MM.1S (cell line): ENCODE data around the gene CCDC172.

ENCODE experiments used
- DNase-seq: peaks from one replicate; pipeline ENCODE4 v3.0.0-alpha.2; 2015
- H2AFZ ChIP-seq: fragments of 300-600 bp; sonication (generic); 2 replicates; pipeline ENCODE4 v1.6.0; 2016; ENCODE audit warnings: antibody characterized with exemption, low read length
- H3F3A ChIP-seq: fragments of 300-600 bp; sonication (generic); 2 replicates; pipeline ENCODE4 v1.6.1; 2016; ENCODE audit warnings: mild to moderate bottlenecking, antibody characterized with exemption, low read length, moderate library complexity, mixed read lengths; ENCODE audit not compliant: insufficient read depth
- H3K27ac ChIP-seq: fragments of 300-600 bp; sonication (generic); 2 replicates; pipeline ENCODE4 v1.5.1; 2016; ENCODE audit warnings: mild to moderate bottlenecking, low read length
- H3K27me3 ChIP-seq: fragments of 300-600 bp; sonication (generic); replicated peaks from 2 replicates; pipeline ENCODE4 v1.6.0; 2016; ENCODE audit warnings: low read length; ENCODE audit not compliant: insufficient read depth
- H3K36me3 ChIP-seq: fragments of 300-600 bp; sonication (generic); replicated peaks from 2 replicates; pipeline ENCODE4 v1.6.1; 2016; ENCODE audit warnings: mild to moderate bottlenecking, low read length, mixed read lengths; ENCODE audit not compliant: insufficient read depth
- H3K4me1 ChIP-seq: fragments of 300-600 bp; sonication (generic); 2 replicates; pipeline ENCODE4 v1.6.1; 2016; ENCODE audit warnings: low read length, mixed read lengths
- H3K4me2 ChIP-seq: fragments of 300-600 bp; sonication (generic); 2 replicates; pipeline ENCODE4 v1.6.0; 2016; ENCODE audit warnings: low read depth, low read length
- H3K4me3 ChIP-seq: fragments of 300-600 bp; sonication (generic); 2 replicates; pipeline ENCODE4 v1.5.1; 2016; ENCODE audit warnings: low read length, mixed read lengths
- H3K79me2 ChIP-seq: fragments of 300-600 bp; sonication (generic); 2 replicates; pipeline ENCODE4 v1.6.1; 2016; ENCODE audit warnings: mixed run types, low read length, mixed read lengths
- H3K9ac ChIP-seq: fragments of 300-600 bp; sonication (generic); 2 replicates; pipeline ENCODE4 v1.6.1; 2016; ENCODE audit warnings: low read length, mixed read lengths
- H3K9me2 ChIP-seq: fragments of 300-600 bp; sonication (generic); replicated peaks from 2 replicates; pipeline ENCODE4 v1.6.1; 2016; ENCODE audit warnings: mild to moderate bottlenecking, low read length, mixed read lengths; ENCODE audit not compliant: insufficient read depth
- H3K9me3 ChIP-seq: fragments of 300-600 bp; sonication (generic); replicated peaks from 2 replicates; pipeline ENCODE4 v1.6.1; 2016; ENCODE audit warnings: mild to moderate bottlenecking, low read length, mixed read lengths; ENCODE audit not compliant: insufficient read depth
- H4K20me1 ChIP-seq: fragments of 300-600 bp; sonication (generic); 2 replicates; pipeline ENCODE4 v1.6.1; 2016; ENCODE audit warnings: mild to moderate bottlenecking, low read length, moderate library complexity, mixed read lengths; ENCODE audit not compliant: insufficient read depth
- EZH2 ChIP-seq: fragments of 300-600 bp; sonication (generic); optimal IDR thresholded peaks from 2 replicates; pipeline ENCODE3; 2017; ENCODE audit warnings: low read depth, mild to moderate bottlenecking, antibody characterized with exemption, low read length, mixed read lengths
- EZH2phosphoT487 ChIP-seq: fragments of 300-600 bp; sonication (generic); IDR thresholded peaks from 2 replicates; pipeline ENCODE4 v1.6.1; 2018; ENCODE audit warnings: antibody characterized with exemption, low read length
- TF ChIP-seq, protein P1 (sequence below): fragments of 300-600 bp; sonication (generic); IDR thresholded peaks from 2 replicates; pipeline ENCODE4 v1.5.1; 2016; ENCODE audit warnings: antibody characterized with exemption, low read length, mixed read lengths

CCDC172 gene

DNA sequence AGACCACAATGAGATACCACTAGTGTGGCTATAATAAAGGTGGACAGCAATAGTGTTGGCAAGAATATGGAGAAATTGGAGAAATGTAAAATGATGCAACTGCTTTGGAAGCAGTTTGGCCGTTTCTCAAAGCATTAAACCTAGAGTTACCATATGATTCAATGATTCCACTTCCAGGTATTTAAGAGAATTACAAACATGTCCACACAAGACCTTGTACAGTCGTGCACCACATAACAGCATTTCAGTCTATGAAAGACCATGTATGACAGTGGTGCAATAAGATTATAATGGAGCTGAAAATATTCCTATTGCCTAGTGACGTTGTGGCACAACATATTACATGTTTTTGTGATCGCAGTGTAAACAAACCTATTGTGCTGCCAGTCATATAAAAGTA is 29.6 kb downstream of the CCDC172 start:
- Histone ChIP-seq H2AFZ (no peak overlapping the region), H3K9ac (no peak overlapping the region), H3F3A (no peaks in the 10 kb centered on the region), H3K27ac (no peak overlapping the region), H3K36me3 (no peaks in the 10 kb centered on the region), H3K79me2 (no peaks in the 10 kb centered on the region), H4K20me1 (no peaks in the 10 kb centered on the region), H3K9me3 (no peaks in the 10 kb centered on the region), H3K4me3 (no peak overlapping the region), H3K27me3 (no peaks in the 10 kb centered on the region), H3K4me2 (no peak overlapping the region), H3K4me1 (peaks cover 8% of the 10 kb centered on the region), H3K9me2 (no peaks in the 10 kb centered on the region)
- DNase-seq = no peak
- TF ChIP-seq EZH2phosphoT487 = no peak
- TF ChIP-seq, protein P1, sequence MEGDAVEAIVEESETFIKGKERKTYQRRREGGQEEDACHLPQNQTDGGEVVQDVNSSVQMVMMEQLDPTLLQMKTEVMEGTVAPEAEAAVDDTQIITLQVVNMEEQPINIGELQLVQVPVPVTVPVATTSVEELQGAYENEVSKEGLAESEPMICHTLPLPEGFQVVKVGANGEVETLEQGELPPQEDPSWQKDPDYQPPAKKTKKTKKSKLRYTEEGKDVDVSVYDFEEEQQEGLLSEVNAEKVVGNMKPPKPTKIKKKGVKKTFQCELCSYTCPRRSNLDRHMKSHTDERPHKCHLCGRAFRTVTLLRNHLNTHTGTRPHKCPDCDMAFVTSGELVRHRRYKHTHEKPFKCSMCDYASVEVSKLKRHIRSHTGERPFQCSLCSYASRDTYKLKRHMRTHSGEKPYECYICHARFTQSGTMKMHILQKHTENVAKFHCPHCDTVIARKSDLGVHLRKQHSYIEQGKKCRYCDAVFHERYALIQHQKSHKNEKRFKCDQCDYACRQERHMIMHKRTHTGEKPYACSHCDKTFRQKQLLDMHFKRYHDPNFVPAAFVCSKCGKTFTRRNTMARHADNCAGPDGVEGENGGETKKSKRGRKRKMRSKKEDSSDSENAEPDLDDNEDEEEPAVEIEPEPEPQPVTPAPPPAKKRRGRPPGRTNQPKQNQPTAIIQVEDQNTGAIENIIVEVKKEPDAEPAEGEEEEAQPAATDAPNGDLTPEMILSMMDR = no peak

GRCh38 chr10:116355341-116355740 is 31.1 kb downstream of the CCDC172 start:
- no peaks in the 10 kb centered on the region for H3K36me3 ChIP-seq
- DNase-seq = no peak
- H3K4me1 ChIP-seq = no peaks in the 10 kb centered on the region
- H3K9me3 ChIP-seq = no peaks in the 10 kb centered on the region
- no peak overlapping the region for H3K4me3 ChIP-seq
- no peaks in the 10 kb centered on the region for H3F3A ChIP-seq
- H4K20me1 ChIP-seq = no peaks in the 10 kb centered on the region
- no peak overlapping the region for H2AFZ ChIP-seq
- no peak overlapping the region for H3K27ac ChIP-seq
- no peak overlapping the region for H3K9ac ChIP-seq
- H3K27me3 ChIP-seq = no peaks in the 10 kb centered on the region
- H3K9me2 ChIP-seq = no peaks in the 10 kb centered on the region
- no peaks in the 10 kb centered on the region for H3K79me2 ChIP-seq
- no peak for TF ChIP-seq EZH2
- no peak for TF ChIP-seq EZH2phosphoT487
- TF ChIP-seq, protein P1 = no peak
- H3K4me2 ChIP-seq = no peak overlapping the region

- Histone ChIP-seq H3K9me3 (no peaks in the 10 kb centered on the region), H3K9me2 (no peaks in the 10 kb centered on the region), H3K4me2 (no peak overlapping the region), H3K9ac (no peak overlapping the region), H2AFZ (no peak overlapping the region), H3K4me3 (no peak overlapping the region), H3K36me3 (no peaks in the 10 kb centered on the region), H3K4me1 (no peaks in the 10 kb centered on the region), H4K20me1 (no peaks in the 10 kb centered on the region), H3K27me3 (no peaks in the 10 kb centered on the region), H3K79me2 (no peaks in the 10 kb centered on the region), H3K27ac (no peak overlapping the region), H3F3A (no peaks in the 10 kb centered on the region)
- DNase-seq = no peak
- TF ChIP-seq, protein P1 = no peak
- TF ChIP-seq EZH2phosphoT487 (no peak), EZH2 (no peak)
These were observed 32.6 kb downstream of the CCDC172 start for GRCh38 chr10:116356833-116357232.
